ENCODE measurements around the gene TMEM145. TPM values are rescaled to one million over a fixed set of nuclear protein-coding genes. Genes with fewer than 3 reads are reported as not detected.

The TMEM145 gene
- total and polyA plus RNA-seq, 9 of the 15 experiments (the other 6 are each of a cell fraction or from before 2014, with no cell fraction given): 0.80 to 5.5 (median 1.9) TPM; not detected in 3

- no peak for TF ChIP-seq CHAMP1 (IDR thresholded peaks at IDR 0.05)
- no peak for TF ChIP-seq SMAD2 (IDR thresholded peaks at IDR 0.05; ENCODE audit: low read depth, low read length)
- TF ChIP-seq STAT5A (IDR thresholded peaks at IDR 0.05; ENCODE audit: borderline replicate concordance, low read length): no peak
- 0 out of 2 replicates have a peak, but pooled peaks have one; percentile 21 for TF ChIP-seq PHF21A (IDR thresholded peaks at IDR 0.05; ENCODE audit: borderline replicate concordance, low read depth)
- TF ChIP-seq ELK3 (CRISPR knock-in tag; IDR thresholded peaks at IDR 0.05): no peak
- no peak for TF ChIP-seq TCF15 (CRISPR knock-in tag; IDR thresholded peaks at IDR 0.05)
- TF ChIP-seq ZNF184 (CRISPR knock-in tag; IDR thresholded peaks at IDR 0.05): no peak
- peak; percentile 82 for TF ChIP-seq SAFB (IDR thresholded peaks at IDR 0.05; ENCODE audit: borderline replicate concordance, low read depth, low read length)
- no peak for TF ChIP-seq ZNF655 (CRISPR knock-in tag; IDR thresholded peaks at IDR 0.05)
- no peak for TF ChIP-seq ZNF134 (CRISPR knock-in tag; conservative IDR thresholded peaks at IDR 0.05)
- no peak for TF ChIP-seq MCM7 (IDR thresholded peaks at IDR 0.05)
- TF ChIP-seq ZBTB12 (CRISPR knock-in tag; IDR thresholded peaks at IDR 0.05): no peak
- no peak for TF ChIP-seq ZNF584 (CRISPR knock-in tag; IDR thresholded peaks at IDR 0.05; ENCODE audit: low read depth)
- no peak for TF ChIP-seq ZNF695 (CRISPR knock-in tag; IDR thresholded peaks at IDR 0.05)
- TF ChIP-seq SREBF1 (IDR thresholded peaks at IDR 0.05; ENCODE audit: borderline replicate concordance, low read depth, low read length): no peak
- TF ChIP-seq SRSF9 (IDR thresholded peaks at IDR 0.05; ENCODE audit: borderline replicate concordance, low read depth, low read length): no peak
- peak; percentile 49 for TF ChIP-seq SP2 (IDR thresholded peaks at IDR 0.05; ENCODE audit: extremely low read depth, low read depth, low read length, poor library complexity, severe bottlenecking)
- no peak for TF ChIP-seq ZBTB9 (CRISPR knock-in tag; IDR thresholded peaks at IDR 0.05)
- TF ChIP-seq HIVEP1 (CRISPR knock-in tag; IDR thresholded peaks at IDR 0.05): no peak
- no peak for TF ChIP-seq PRPF4 (IDR thresholded peaks at IDR 0.05; ENCODE audit: insufficient read depth, low read depth, low read length, poor library complexity, severe bottlenecking)
These were observed 33.0 kb upstream of the TMEM145 start (continued) for GRCh38 chr19:42279902-42280814.

Measured in K562 (cell line).